ENCODE data around the gene ABI2.

ABI2 gene

DNA sequence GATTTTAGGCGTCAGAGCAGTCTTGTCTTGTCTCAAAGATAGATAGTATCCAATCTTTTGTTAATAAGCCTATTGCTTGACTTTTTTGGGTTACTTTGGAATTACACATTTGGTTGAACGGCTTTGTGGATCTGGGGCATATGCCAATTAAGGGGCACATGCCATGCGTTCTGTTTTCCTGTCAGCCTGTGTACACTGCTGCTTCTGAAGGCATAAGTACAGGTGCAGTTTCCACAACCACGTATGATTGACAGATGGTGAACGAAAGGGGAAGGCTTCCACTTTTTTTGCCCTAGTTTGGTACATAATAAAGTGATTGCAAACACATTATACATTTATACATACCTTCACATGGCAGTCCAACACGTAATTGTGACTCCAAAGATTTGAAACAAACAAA, 104.6 kb downstream of the ABI2 start:
- no peak for DNase-seq

DNA sequence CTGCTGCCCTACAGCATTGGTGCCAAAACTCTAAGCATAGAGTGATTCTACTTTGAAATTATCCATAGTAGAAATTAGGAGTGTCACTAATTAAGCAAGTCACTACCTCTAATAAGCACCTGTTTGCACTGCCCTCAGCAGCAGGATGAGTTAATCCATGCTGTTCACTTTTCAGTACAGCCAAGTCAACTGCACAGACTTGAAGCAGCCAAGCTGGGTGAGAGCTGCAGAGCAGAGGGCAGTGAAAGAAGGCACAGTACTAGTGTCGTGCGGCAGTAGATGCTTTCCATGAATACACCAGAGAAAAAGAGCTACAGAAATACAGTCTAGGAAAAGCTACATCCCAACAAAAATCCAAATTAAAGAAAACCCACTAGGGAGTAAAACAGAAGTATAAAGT, 108.3 kb downstream of the ABI2 start:
- DNase-seq, result no peak

DNA sequence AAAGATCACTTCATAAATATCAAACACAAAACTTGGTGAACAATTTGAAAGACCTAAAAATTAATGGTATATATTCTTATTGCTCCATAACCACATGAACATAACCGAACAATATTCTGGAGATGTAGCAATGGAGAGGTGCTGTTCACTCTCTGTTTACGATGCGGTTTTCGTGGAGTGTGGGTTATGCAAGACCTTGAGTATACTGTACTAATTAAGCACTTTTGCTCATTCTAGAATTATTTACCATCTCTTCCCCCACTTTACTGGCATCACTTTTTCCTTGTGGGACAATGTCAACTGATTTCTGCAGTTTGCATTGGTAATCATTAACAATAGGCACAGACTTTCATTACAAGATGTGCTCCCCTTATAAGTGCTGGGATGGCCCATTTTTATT, 109.3 kb downstream of the ABI2 start:
- no peak for DNase-seq

DNA sequence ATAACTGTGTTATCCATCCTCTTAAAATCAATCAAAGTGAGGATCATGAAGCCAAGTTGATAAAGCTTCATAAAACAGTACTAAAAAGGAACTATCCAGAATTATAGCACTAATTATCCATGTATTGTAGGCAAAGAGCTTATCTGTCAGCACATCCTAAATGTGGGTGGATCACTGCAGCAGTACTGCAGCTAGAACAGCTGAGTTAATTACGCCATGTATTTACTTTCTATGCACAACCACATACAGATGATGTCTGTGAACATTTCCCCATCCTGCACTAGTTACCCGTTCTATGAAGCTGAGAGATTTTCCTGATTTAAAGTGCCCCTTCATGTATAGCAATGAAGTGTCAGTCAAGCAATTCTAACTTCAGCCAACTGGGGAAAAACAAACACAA, 110.3 kb downstream of the ABI2 start:
- DNase-seq, result no peak

DNA sequence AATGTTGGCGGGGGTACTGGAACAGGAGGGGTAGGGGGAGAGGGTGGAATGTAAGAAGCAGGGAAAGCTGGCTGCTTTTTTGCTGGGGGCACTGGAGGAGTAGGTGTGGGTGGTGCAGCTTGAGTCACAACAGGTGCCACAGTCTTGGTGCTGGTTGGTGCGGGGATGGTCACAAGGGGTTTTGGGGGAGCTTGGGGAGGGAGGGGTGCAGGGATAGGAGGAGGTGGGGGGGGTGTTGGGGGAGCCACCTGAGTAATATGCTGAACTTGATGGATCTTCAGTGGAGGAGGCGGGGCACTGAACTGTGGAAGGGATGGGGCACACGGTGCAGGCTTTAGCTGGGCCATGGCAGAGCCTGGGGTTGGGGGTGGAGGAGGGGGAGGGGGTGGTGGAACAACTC, 112.5 kb downstream of the ABI2 start:
- no peak for DNase-seq

DNA sequence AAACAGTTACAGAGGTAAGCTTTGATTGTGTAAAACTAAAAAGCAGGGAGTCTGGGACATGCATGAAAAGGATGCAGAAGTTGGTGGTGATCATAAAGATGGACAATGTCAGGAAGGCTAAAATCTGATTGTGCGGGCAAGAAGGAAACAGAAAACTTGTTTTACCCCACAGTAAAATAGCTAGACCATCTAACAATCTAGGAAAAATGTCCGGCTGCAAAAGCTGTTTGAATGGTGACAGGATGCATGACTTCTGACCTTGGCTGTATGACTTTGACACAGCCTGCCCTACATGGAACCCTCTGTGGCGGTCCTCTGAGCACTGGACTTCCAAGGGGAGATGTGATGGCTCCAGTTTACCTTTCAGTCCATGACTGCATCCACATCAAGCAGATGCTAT, 113.3 kb downstream of the ABI2 start:
- no peak for DNase-seq

DNA sequence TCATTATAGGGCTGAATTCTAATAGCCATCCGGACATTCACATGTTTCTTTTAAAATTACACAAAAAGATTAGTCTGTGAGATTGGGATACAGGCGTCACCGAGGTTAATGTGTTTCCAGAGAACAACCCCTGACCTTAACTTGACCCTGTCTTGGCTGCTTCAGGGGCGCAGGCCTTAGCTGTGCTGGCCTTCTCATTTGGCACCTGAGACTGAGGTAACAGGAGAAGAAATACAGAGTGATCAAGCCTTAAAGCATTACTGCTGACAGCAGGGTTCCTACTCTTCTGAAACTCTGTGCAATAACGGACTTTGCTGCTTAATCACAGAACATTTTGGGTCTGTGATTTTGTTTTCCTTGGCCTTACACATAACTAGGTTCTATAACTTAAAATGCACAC, 114.3 kb downstream of the ABI2 start:
- no peak for DNase-seq

DNA sequence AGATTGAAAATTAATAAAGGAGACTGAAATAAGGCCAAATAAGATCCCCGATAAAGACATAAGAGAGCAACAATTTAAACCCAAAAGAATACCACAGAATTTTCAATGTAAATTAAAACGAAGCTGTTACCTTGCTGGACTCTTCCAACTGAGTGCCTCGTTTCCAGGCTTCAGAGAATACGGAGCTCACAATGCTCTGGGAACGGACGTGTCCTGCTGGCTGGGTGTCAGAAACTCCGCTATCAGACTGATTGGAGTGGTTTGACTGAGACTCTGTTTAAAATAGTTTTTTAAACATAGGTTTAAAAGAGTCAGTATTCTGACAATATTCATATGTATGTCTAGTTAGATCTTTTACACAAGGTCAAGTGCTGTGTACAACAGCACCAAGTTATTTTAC, 116.5 kb downstream of the ABI2 start:
- no peak for DNase-seq

DNA sequence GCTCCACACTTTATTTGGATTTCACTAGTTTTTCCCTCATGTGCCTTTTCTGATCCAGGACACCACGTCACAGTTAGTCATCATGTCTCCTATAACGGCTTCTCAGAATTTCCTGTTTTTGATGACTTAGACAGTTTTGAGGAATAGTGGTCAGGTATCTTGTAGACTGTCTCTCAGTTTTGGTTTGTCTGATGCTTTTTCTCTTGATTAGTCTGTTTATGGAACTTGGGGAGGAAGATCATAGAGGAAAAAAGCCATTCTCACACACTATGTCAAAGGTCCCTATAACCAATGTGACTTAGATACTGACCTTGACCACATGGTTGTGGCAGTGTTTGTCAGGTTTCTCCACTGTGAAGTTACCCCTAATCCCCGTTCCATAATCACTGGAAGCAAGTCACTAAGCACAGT, 117.9 kb downstream of the ABI2 start:
- no peak for DNase-seq

DNA sequence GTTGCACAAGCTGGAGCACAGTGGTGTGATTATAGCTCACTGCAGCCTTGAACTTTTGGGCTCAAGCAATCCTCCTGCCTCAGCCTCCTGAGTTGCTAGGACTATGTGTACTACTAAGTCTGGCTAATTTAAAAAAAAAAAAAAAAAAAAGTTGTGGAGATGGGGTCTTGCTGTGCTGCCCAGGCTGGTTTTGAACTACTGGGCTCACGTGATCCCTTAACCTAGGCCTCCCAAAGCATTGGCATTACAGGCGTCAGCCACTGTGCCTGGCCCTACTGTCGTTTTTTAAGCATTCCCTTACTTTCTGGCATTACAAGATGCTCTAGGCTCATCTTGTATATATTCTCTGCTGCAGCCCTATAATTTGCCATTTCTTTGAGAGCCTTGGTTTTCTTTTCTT, 118.6 kb downstream of the ABI2 start:
- DNase-seq, result no peak

DNA sequence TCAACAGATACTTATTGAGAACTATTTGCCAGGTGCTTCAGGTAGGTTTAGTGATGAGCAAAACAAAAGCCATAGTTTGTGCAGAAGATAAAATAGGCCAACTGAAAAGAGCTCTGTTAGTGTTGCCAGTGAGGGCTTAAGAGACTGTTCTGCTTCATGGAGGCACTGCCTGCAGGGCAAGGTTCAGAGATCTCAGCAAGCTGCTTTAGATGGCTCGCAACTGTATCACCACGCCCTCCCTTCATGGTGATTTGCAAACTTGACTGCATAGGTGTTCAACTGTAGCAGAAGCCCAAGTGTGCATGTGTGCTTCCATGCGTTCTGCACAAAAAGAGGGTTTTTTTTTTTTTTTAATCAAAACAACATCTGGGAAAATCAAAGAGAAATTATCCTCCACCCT, 122.4 kb downstream of the ABI2 start:
- DNase-seq, result no peak

DNA sequence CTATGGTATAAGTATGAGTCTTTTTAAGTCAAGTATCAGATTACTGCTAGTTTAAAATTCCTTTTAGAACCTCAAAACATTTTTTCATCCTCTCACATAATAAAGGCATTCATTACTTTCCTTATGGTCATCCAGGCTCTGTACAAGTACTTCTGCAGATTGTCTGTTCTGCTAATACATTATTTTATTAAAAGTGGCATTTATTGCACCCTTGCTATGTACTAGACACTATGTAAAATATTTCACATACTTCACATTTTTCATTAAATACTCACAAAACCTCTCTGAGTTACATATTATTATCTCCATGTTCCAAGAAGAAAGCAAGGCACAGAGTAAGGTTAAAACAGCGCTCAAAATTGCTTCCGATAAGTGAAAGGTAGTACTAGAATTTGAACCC, 122.8 kb downstream of the ABI2 start:
- no peak for DNase-seq

DNA sequence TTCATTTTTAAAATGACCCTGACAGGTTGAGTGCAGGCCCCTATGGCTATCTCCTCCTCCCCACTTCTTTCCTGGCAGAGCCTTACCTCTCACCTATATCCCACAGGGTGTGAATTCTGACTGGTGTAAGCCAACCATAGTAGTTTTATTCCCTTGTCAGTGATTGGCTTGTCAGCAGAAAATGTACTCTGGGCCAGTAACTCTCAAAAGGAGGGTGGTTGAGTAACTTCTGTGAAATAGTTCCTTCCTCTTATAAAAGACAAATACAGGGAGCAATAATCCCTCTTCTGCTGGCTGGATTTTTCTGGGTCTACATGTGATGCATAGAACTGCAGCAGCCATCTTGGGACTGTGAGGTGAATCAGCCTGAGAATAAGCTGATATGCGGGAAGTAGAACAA, 123.5 kb downstream of the ABI2 start:
- no peak for DNase-seq

DNA sequence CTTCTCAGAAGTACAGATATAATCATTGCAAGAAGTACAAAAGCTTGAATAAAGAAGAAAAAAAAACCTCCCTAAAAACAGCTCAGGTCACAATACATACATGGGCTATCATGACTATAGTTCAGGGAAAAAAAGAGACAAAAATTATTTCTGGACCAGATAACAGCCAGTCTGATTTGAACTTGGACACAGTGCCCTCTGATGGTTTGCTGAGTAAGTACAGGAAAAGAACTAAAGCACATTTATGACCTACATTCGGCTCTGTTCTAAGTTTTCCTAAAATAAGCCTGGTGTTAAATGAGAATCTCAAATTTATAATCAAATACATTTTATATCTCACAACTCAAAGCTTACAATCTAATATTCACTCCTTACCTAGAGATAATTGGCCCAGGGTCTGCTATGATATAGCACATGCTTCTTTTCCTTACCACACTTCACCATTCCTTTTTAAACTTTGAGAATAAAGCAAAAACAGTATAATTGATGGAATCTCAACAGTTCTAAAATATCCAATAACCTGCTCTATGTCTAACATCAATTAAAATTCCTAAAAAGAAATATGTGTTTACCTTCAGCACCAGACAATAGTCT, 125.8 kb downstream of the ABI2 start:
- DNase-seq, result no peak

DNA sequence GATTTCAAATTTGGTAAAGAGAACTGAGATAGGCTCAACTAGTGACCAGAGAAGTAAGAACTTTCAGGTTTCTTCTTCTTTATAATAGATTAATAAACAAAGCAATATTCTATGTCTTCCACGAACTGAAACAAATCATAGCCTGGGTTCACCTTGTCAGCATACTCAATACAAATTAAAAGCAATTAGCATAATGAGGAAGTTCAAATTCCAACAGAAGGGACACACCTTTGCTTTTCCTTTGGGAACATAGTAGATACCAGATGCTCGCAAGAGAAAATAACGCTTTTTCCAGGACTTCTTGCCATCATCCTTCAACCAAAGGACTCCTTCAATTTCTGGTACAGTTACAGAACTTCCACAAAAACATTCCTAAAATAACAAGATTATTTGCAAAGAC, 127.0 kb downstream of the ABI2 start:
- no peak for DNase-seq

DNA sequence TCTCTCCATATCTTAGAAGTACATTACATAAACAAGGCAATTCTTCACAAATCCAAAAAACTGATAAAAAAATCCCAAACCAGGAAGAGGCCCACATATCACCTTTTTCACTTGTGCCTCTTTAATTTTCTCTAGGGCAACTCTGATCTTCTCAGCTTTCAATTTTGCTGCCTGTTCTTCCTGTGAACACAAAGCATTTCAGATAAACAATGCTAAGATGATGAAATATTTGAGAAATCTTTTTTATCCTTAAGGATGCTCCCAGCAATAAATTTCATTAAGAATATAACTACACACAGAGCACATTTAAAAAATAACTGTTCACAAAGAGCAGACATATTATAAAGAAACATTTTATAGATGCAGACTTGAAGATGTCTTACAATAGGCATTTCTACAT, 133.6 kb downstream of the ABI2 start:
- DNase-seq, result no peak

DNA sequence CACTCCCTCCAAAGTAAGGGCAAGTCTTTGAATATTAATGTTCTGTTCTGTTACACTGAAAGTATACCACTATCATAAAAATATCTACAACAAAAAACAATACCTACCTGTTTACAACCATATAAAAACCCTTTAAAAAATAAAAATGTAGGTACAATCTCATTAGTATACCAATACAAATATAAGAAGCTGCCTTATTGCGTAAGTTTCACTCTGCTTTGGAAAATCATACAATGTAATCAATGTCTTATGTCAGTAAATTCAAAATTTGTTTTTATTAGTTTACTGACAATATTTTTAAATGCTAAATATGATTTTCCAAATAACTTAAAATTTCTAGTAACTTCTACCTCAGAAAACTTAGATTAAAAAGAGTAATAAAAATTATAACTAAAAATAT, 134.1 kb downstream of the ABI2 start:
- no peak for DNase-seq

DNA sequence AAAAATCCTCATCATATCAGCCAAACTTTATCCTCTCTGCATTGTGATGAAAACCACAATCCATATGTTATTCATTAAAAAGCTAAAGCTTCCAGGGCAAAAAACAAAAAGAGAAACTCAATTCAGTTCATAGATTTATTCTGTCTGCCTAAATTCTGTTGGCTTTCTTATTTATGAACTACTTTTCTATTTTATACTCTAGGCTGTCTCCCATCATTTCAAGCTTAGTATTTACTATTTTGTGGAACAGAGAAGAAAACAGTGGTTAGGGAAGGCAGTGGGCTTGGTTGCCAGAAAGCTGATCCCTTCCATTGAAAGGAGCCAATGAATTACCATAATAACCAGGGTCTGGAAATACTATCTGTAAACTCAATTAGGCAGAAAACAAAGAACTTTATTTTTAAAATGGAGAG, 135.1 kb downstream of the ABI2 start:
- DNase-seq, result no peak

DNA sequence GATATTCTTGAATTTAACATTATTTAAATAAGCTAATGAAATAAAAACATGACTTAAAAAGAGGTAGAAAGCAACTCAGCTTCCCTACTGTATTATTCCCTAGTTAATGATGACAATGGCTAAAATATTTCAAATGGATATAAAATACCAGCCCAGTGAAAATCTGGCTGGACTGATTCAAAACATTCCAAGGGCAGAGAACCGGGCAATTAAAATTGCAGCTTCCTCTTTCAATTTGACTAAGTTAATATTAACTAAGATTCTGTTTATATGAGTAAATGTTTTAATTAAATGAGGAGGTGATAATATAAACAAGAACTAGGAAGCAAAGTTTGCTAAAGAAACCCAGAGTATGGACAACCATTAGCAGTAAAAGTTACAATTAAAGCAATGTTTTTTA, 141.4 kb downstream of the ABI2 start:
- no peak for DNase-seq

DNA sequence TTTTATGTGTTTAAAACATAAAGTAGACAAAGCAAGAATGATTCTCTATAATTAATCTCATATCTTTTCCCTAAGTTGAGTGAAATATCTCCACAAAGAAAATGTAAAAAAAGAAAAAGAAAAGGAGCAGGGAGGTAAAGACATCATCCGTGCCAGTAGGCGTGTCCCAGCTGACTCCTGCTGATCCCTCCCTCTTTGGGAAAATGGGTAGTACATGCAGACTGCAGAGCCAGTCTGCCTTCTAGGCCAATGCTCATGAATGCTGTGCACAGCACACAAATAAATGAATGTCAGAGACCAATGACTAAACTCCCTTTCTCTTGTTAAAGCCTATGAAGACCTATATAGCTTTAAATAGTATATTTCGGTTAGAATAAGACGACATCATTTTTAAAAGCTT, 142.2 kb downstream of the ABI2 start:
- no peak for DNase-seq

DNA sequence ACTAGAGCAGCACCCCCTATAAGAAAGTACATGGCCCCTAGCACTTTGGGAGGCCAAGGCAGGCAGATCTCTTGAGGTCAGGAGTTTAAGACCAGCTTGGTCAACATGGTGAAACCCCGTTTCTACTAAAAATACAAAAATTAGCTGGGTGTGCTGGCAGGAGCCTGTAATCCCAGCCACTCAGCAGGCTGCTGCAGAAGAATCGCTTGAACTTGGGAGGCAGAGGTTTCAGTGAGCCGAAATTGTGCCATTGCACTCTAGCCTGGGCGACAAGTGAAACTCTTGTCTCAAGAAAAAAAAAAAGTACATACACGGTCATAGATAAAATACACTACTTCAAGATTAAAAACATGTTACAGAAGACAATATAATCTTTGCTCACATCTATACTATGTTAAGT, 143.1 kb downstream of the ABI2 start:
- no peak for DNase-seq

DNA sequence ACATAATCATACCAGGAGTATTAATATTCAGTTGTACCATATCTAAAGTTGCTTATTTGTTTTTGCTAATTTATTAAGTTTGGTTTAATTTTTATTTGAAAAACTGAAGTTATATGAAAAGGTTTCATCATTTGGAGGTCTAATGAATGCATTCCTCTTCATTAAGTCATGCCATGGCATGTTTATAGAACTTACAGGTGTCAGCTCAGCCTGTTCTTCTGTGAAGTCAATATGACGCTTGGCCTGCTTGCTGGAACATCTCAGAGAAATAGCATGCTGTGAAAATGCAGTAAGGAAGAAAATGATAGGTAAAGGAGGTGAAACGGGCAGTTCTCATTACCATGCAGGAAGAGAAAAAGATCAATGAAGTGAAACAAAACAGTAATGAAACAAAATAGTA, 148.7 kb downstream of the ABI2 start:
- DNase-seq, result no peak

DNA sequence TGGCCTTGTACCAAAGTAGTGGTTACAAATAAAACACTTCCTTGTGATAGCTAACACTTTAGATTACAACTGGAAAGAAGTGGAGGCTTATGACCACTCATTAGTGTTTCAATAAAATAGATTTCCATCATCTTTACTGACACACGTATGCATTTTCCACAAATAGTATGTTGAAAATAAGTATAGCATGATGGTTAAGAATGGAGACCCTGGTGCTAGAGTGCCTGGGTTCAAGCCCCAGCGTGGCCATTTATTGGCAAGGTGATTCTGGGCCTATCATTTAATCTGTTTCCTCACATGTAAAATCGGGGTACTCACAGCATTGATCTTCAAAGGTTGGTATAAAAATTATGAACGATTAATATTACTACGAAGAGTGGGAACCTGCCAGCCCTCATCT, 152.4 kb downstream of the ABI2 start:
- DNase-seq, result no peak

DNA sequence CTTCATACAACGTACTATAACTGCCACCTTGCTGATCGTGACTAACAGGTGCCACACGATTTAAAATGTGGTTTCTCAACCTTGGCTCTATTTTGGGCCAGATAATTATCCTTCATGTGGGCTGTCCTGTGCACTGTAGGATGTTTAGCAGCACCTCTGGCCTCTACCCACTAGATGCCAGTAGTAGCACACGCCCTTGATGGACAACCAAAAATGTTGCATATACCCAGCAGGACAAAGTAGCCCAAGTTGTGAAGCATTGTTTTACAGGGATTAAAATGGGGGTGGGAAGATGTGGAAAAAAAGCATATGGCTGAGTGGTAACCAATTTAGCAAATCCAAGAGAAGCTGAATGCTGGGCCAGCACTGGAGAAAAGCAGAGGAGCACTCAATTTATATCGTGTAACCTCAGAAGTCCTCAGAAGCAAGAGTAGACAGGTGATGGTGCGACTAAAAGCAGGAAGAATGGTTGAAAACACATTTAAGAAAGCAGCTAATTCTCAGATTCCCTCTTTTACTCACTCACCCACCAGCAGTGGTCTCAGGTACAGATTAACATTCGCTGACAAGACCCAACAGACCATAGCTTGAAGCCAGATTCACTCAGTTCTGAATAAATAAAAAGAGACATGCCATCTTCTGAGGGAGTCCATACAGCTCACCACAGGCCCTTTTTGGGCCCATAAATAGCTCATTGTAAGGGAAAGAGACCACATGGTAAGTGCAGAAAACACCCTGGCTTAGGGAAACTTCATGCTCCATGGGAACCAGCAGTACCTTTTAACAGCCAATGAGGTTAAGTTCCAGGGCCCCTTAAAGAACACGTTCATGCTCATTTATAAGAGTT, 156.3 kb downstream of the ABI2 start:
- DNase-seq, result no peak

DNA sequence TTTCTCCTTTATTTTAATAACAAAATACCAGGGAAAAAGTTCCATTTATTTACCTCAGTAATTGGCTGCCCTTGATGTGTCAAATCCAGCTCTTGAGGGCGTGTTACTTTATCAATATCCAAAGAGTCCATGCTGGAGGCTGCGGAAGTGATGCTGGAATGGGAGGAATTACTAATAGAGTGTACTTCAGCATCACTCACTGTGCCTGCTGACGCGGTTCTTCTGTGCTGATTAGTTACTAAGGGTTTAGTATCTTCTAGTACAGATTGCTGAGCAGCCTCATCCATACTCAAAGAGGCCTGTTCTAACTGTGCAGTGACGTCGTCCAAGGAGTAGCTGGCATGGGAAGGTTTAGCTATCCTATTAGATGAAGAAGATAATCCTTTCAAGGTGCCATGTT, 161.3 kb downstream of the ABI2 start:
- DNase-seq, result no peak
